ENCODE results near the gene DPH5.
"Not testable (repeated sequence)": the region's sequence is repeated elsewhere in the genome, so short reads cannot be mapped to it uniquely, and the experiment has no call there.

The DPH5 gene

DNA sequence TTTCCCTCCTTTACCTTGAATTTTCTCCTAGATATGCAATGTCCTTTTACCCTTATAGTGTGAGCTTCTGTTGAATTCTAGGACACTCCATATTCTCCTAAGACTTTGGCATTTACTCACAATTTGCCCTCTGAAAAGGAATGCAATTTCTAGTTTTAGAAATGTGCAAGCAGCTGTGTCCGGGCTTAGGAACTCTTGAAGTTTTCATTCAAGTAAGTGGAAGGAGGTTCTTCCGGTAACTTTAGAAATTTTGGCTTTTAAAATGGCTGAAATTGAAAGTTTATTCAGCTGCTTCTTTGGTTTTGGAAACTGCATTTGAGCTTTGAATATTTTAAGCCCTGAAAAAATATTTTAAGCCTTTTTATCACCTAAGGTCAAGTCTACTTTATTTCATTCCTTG, 56.3 kb downstream of the DPH5 start:
- TF ChIP-seq, protein P1, sequence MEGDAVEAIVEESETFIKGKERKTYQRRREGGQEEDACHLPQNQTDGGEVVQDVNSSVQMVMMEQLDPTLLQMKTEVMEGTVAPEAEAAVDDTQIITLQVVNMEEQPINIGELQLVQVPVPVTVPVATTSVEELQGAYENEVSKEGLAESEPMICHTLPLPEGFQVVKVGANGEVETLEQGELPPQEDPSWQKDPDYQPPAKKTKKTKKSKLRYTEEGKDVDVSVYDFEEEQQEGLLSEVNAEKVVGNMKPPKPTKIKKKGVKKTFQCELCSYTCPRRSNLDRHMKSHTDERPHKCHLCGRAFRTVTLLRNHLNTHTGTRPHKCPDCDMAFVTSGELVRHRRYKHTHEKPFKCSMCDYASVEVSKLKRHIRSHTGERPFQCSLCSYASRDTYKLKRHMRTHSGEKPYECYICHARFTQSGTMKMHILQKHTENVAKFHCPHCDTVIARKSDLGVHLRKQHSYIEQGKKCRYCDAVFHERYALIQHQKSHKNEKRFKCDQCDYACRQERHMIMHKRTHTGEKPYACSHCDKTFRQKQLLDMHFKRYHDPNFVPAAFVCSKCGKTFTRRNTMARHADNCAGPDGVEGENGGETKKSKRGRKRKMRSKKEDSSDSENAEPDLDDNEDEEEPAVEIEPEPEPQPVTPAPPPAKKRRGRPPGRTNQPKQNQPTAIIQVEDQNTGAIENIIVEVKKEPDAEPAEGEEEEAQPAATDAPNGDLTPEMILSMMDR (conservative IDR thresholded peaks at IDR 0.05; ENCODE audit: low read depth, low read length), result no peak
- H3K4me3 ChIP-seq (ENCODE audit: low read length), result no peak overlapping the region

DNA sequence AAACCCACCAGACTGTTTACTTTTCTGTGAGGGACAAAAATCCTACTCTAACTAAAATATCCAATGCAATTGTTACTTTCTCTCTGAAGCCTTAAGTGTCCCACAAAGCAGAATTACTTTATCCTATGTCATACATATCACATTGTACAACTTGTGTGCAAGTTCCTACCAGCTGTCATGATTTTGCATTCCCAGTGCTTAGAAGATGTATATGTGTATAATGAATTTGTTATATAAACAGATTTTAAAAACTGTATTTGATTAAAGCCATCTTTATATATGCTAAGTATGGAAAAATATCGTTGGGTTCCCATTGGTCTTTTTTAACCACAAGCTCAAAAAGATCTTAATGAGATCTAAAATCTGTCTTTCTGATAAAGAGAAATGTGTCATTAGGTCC, 57.0 kb downstream of the DPH5 start:
- TF ChIP-seq, protein P1 (conservative IDR thresholded peaks at IDR 0.05; ENCODE audit: low read depth, low read length), result no peak
- no peak for DNase-seq (ENCODE audit: low read depth)
- no peak overlapping the region for H3K4me3 ChIP-seq (ENCODE audit: low read length)

More for the DNA sequence above, 56.3 kb downstream of the DPH5 start:
- DNase-seq (ENCODE audit: low read depth), result no peak

DNA sequence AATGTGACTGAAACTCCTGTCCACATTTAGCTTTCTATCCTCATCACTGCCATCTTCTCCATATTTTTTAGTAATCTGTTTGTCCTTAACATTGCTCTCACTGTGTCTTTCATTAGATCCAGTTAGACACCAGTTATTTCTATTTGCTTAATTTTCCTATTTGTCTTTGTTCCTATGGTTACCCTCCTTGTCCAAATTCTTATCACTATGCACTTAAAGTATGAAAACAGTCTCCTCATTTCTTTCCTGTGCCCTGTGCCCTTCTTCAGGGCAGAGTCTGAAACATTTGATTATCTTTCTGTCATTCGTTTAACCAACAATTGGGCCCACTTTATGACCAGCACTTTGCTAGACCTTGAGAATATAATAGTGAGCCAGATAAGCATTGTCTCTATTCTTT, 65.5 kb downstream of the DPH5 start:
- no peak overlapping the region for H3K4me3 ChIP-seq (ENCODE audit: low read length)
- TF ChIP-seq, protein P1 (conservative IDR thresholded peaks at IDR 0.05; ENCODE audit: low read depth, low read length), result no peak
- no peak for DNase-seq (ENCODE audit: low read depth)

DNA sequence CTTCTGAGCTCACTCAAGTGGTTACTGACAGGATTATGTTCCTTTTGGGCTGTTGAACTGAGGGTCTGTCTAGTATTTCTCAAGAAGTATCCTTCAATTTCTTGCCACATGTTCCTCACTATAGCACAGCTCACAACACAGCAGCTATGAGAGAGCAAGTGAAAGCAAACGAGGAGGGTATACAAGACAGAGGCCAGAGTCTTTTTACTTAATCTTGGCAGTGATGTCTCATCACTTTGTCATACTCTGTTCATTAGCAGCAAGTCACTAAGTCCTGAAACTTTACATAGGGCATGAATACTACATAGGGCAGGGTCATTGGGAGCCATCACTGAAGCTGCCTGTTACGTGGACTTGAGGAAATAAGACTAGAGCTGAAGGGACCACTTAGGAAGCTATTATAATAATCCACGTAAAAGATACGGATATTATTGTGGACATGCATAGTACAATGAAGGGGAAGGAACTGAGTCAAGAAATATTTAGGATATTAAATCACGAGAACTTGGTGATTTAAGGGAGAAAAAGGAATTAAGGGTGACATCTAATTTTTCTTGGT, 66.0 kb downstream of the DPH5 start:
- H3K4me3 ChIP-seq (ENCODE audit: low read length), result no peak overlapping the region
- TF ChIP-seq, protein P1 (conservative IDR thresholded peaks at IDR 0.05; ENCODE audit: low read depth, low read length), result no peak
- DNase-seq (ENCODE audit: low read depth), result no peak

DNA sequence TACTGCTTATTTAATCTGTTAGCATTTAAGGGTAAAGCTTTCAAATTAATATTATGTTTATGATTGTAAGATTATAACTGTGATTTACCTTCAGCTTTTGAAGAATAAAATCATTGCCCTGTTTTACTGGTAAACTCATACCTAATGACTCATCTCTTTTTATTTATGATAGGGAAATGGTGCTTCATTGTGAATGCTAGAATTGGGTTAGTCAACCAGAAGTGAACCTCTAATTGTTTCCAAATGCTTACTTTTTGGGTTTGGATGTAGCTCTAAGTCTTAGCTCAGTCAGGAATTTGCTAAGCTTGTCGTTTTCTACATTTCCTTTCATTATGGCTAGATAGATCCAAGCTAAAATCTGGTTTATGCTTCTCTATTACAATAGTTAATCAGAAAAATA, 70.3 kb downstream of the DPH5 start:
- TF ChIP-seq, protein P1 (conservative IDR thresholded peaks at IDR 0.05; ENCODE audit: low read depth, low read length), result no peak
- DNase-seq (ENCODE audit: low read depth), result no peak
- no peak overlapping the region for H3K4me3 ChIP-seq (ENCODE audit: low read length)

DNA sequence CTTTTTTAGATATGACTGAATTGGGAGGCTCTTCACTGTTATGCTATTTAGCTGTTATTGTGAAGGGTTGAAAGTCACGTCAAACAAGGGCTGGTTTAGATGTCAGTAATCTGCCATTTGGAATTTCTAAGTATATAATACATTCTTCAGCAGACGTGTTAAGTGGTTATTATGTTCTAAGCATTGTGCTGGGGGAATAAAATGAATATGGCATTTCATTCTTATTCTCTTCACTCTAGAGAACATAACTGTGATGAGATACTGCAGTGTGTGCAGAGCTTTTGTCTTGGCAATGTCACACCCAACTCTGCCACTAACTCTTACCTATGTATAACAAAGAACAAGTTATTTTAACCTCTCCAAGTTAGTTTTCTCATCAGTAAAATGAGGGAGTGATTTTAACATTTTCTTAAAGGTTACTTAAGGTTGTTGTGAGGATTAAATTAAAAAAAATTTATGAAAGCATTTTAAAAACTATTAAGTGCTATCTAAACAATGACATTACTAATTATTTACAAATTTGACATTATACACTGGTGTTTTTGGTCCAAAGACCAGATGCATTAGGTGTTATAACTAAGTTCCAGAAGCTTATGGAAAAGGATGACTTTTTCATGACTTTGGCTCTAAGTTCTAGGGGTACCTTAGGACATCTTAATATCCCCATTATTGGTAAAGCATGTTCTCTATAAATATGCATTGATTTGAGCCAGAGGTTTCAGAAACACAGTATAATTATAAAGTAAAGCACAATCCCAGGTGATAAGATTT, 71.4 kb downstream of the DPH5 start:
- DNase-seq (ENCODE audit: low read depth), result no peak
- TF ChIP-seq, protein P1 (conservative IDR thresholded peaks at IDR 0.05; ENCODE audit: low read depth, low read length), result no peak

DNA sequence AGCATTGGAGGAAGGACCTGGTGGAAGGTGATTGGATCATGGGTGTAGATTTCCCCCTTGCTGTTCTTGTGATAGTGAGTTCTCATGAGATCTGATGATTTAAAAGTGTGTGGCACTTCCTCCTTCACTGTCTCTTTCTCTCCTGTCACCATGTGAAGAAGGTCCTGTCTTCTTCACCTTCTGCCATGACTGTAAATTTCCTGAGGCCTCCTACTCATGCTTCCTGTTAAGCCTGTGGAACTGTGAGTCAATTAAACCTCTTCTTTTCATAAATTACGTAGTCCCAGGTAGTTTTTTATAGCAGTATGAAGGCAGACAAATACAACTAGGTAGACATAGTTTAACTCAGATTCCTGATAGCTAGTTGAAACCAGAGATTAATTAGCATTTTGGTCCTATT, 72.6 kb downstream of the DPH5 start:
- not testable (repeated sequence) for H3K4me3 ChIP-seq (ENCODE audit: low read length); DNase-seq (ENCODE audit: low read depth)

More for the DNA sequence above, 71.4 kb downstream of the DPH5 start:
- H3K4me3 ChIP-seq (ENCODE audit: low read length), result no peak overlapping the region
